ENCODE measurements around the gene IL31RA.

GRCh38 chr5:55926476-55926875, 75.3 kb downstream of the IL31RA start:
- TF ChIP-seq CTCF (IDR thresholded peaks at IDR 0.05): no peak
- TF ChIP-seq EP300 (IDR thresholded peaks at IDR 0.05): no peak
- TF ChIP-seq POLR2A (IDR thresholded peaks at IDR 0.05): no peak
- TF ChIP-seq POLR2AphosphoS5 (IDR thresholded peaks at IDR 0.05): no peak

All from upper lobe of left lung (tissue), 4 donors.